Upper lobe of right lung (tissue), 1 donor: ENCODE results near the gene LRRFIP1. TPM values are rescaled to one million over a fixed set of nuclear protein-coding genes. Genes with fewer than 3 reads are reported as not detected.

Source experiments
- ATAC-seq: fragments of 200-7000 bp; cut with Tn5 transposase; one replicate; pipeline ENCODE4 v1.9.1; 2020; ENCODE audit warnings: mild to moderate bottlenecking, moderate library complexity
- DNase-seq: peaks from one replicate; pipeline ENCODE4 v3.0.0-alpha.2; 2020
- H3K27ac ChIP-seq: fragments of 200-600 bp; one replicate; pipeline ENCODE4 v1.8.0; 2022
- H3K27me3 ChIP-seq: fragments of 200-600 bp; one replicate; pipeline ENCODE4 v1.8.0; 2022; ENCODE audit warnings: mild to moderate bottlenecking
- H3K36me3 ChIP-seq: fragments of 200-600 bp; one replicate; pipeline ENCODE4 v1.8.0; 2022
- H3K4me1 ChIP-seq: fragments of 200-600 bp; one replicate; pipeline ENCODE4 v1.8.0; 2022
- H3K4me3 ChIP-seq: fragments of 200-600 bp; one replicate; pipeline ENCODE4 v1.8.0; 2022; ENCODE audit warnings: mild to moderate bottlenecking
- H3K9me3 ChIP-seq: fragments of 200-600 bp; one replicate; pipeline ENCODE4 v1.8.0; 2022
- CTCF ChIP-seq: fragments of 200-600 bp; IDR thresholded peaks from one replicate; pipeline ENCODE4 v1.8.0; 2022; ENCODE audit warnings: antibody characterized with exemption
- intact Hi-C: fragments of 100-400 bp; cut with DNase I; formaldehyde crosslinking; loops from one replicate; pipeline ENCODE4 v1.11.0; 2022
- long read RNA-seq: library from polyadenylated mRNA; unstranded; transcript quantifications from one replicate; pipeline ENCODE4 v2.0.0, GENCODE V29; 2021
- total RNA-seq: library from RNA; stranded (reverse); fragmentation: NEBNext Ultra II Directional; extraction: Animal tissue kit (Norgen Biotek cat#: 25700); gene quantifications from one replicate; pipeline ENCODE4 v1.2.1, GENCODE V29; 2021
- donor health status: DM: no; HTN: yes; CAD: no; lungs with severe emphysema.

LRRFIP1 gene, protein sequence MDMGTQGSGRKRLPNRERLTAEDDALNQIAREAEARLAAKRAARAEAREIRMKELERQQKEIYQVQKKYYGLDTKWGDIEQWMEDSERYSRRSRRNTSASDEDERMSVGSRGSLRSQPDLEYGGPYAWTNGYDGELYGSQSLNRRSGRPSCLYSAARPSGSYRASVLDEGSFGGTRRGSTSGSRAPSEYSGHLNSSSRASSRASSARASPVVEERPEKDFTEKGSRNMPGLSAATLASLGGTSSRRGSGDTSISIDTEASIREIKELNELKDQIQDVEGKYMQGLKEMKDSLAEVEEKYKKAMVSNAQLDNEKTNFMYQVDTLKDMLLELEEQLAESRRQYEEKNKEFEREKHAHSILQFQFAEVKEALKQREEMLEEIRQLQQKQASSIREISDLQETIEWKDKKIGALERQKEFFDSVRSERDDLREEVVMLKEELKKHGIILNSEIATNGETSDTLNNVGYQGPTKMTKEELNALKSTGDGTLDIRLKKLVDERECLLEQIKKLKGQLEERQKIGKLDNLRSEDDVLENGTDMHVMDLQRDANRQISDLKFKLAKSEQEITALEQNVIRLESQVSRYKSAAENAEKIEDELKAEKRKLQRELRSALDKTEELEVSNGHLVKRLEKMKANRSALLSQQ
- 178 TPM for total RNA-seq
- long read RNA-seq, full-length matches to known transcripts = 95 of 250 reads
- long read RNA-seq, partial matches to known transcripts = 44 of 250 reads
- long read RNA-seq, other reads (novel, unspliced or antisense) = 111 of 250 reads

- TF ChIP-seq CTCF = no peak
- Histone ChIP-seq H3K27ac (peak within 1 kb of the TSS; percentile 51), H3K36me3 (no peaks in the 10 kb centered on the region), H3K27me3 (no peaks in the 10 kb centered on the region), H3K9me3 (no peaks in the 10 kb centered on the region), H3K4me3 (peak within 1 kb of the TSS; percentile 60), H3K4me1 (peaks cover 30% of the 10 kb centered on the region)
- DNase-seq (peak; percentile 80), ATAC-seq (peak; percentile 86)
- intact Hi-C loops = no loop called here
Observed at GRCh38 chr2:237627441-237628246, at the start of gene LRRFIP1. LRRFIP1 (plus strand) TSS chr2:237627587; CDS start chr2:237627645, 58 bp downstream.

- no peak for TF ChIP-seq CTCF
- no peaks in the 10 kb centered on the region for H3K27me3 ChIP-seq
- H3K4me1 ChIP-seq = peaks cover 15% of the 10 kb centered on the region
- peaks cover 11% of the 10 kb centered on the region for H3K36me3 ChIP-seq
- no peak overlapping the region for H3K27ac ChIP-seq
- DNase-seq = peak; percentile 51
- no peak overlapping the region for H3K4me3 ChIP-seq
- no peak for ATAC-seq
- no peaks in the 10 kb centered on the region for H3K9me3 ChIP-seq
- intact Hi-C loops = loop anchor here (5.0 kb wide), 1 partner anchor 169 kb away; no protein-coding TSS in a partner anchor
Observed at GRCh38 chr2:237577956-237578870, 49.2 kb upstream of the LRRFIP1 start.

DNA sequence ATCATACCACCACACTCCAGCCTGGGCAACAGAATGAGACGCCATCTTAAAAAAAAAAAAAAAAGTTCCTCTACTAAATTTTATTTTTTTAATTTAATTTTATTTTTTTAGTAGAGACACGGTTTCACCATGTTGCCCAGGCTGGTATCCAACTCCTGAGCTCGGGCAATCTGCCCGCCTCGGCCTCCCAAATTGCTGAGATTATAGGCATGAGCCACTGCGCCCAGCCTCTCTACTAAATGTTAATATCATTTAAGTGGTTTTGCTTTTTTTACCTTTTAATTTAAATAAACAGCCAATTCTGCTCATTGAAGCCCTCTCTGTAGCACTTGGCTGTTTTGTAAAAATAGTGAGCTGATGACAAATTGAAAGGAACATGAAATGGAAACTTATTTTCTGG, 46.1 kb upstream of the LRRFIP1 start:
- H3K27ac ChIP-seq = no peak overlapping the region
- no peak overlapping the region for H3K4me3 ChIP-seq
- no peak for TF ChIP-seq CTCF
- DNase-seq = no peak
- no peak for ATAC-seq
- no peaks in the 10 kb centered on the region for H3K9me3 ChIP-seq
- peaks cover 15% of the 10 kb centered on the region for H3K4me1 ChIP-seq
- peaks cover 11% of the 10 kb centered on the region for H3K36me3 ChIP-seq
- H3K27me3 ChIP-seq = no peaks in the 10 kb centered on the region
- intact Hi-C loops = no loop called here

DNA sequence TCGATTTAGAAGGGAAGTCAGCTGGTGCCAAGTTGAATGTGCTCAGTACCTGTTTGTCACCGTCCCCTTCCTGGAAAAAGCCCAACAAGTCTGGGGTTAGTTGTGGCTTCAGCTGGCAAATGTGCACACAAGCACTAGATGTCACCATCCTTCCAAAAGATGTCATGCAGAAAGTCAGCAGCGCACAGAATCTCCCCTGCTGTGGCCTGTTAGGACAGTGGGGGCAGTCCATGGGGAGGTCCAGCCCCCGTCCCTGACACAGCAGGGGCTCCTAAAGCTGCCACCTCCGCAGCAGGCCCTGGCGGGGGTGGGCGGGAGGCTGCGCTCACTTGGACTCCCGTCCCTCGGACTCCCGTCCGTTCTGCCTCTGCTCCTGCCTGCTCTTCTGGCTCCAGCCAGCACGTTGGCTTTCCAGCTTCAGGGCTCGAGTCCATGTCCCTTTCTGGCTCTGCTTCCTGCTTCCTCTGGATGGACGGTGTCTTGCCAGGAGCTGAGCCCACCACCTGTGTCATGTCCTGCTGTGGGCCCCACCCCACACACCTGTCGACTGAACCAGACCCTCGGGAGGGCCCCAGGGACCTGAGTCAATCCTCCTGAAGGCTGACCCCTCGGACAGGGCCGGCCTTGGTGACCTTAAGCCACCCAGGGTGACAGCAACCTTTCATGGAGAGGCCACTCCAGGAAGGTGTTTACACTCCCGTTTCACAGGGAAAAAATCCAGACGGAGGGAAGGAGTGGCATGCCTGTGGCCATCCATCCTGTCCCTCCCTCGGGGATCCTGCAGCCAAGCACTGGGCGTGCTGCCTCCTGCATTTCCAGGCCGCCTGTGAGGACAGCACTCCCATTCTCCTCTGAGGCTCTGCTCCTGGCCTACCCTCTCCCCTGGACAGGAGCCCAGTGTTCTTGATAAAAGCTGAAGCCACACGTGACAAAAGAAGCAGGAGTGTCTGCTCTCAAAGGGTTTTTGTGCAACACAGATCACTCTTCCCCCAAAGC, 45.3 kb upstream of the LRRFIP1 start:
- ATAC-seq = peak; percentile 88
- intact Hi-C loops = no loop called here
- no peak overlapping the region for H3K4me3 ChIP-seq

More for the DNA sequence above, 45.3 kb upstream of the LRRFIP1 start:
- DNase-seq = peak; percentile 67
- Histone ChIP-seq H3K27ac (peak overlapping the region; percentile 38), H3K9me3 (no peaks in the 10 kb centered on the region), H3K4me1 (peaks cover 15% of the 10 kb centered on the region), H3K27me3 (no peaks in the 10 kb centered on the region), H3K36me3 (peaks cover 11% of the 10 kb centered on the region)
- TF ChIP-seq CTCF = peak; percentile 52
